Osteoblast (primary cell): ENCODE results near the gene GRM4. TPM values are rescaled to one million over a fixed set of nuclear protein-coding genes. Genes with fewer than 3 reads are reported as not detected.

Source experiments
- DNase-seq: peaks from one replicate; pipeline ENCODE4 v3.0.0; 2011; ENCODE audit warnings: low spot score, mixed read lengths; ENCODE audit not compliant: insufficient read length; ENCODE audit errors: missing footprints
- H2AFZ ChIP-seq: 2 replicates; pipeline ENCODE4 v1.6.0; 2011; ENCODE audit warnings: mild to moderate bottlenecking, low read length
- H3K27ac ChIP-seq: 2 replicates; pipeline ENCODE4 v1.5.1; 2011; ENCODE audit warnings: mild to moderate bottlenecking, low read depth, low read length, moderate library complexity
- H3K27me3 ChIP-seq: 2 replicates; pipeline ENCODE4 v1.6.0; 2012; ENCODE audit warnings: mild to moderate bottlenecking, control low read depth, inconsistent platforms, low read length, moderate library complexity; ENCODE audit not compliant: insufficient read depth
- H3K36me3 ChIP-seq: 2 replicates; pipeline ENCODE4 v1.5.1; 2011; ENCODE audit warnings: mild to moderate bottlenecking, low read length, control low read depth, moderate library complexity; ENCODE audit not compliant: insufficient read depth
- H3K4me1 ChIP-seq: 2 replicates; pipeline ENCODE4 v1.5.1; 2011; ENCODE audit warnings: mild to moderate bottlenecking, low read length, control low read depth, moderate library complexity; ENCODE audit not compliant: insufficient read depth
- H3K4me2 ChIP-seq: 2 replicates; pipeline ENCODE4 v1.6.0; 2011; ENCODE audit warnings: mild to moderate bottlenecking, low read length; ENCODE audit not compliant: insufficient read depth
- H3K4me3 ChIP-seq: fragments of 200-600 bp; sonication (generic); 3 replicates; pipeline ENCODE4 v1.5.1; 2012; ENCODE audit warnings: mild to moderate bottlenecking, low read length, inconsistent platforms; ENCODE audit not compliant: insufficient read depth
- H3K79me2 ChIP-seq: 2 replicates; pipeline ENCODE4 v1.6.0; 2012; ENCODE audit warnings: mild to moderate bottlenecking, low read length, control low read depth, inconsistent platforms; ENCODE audit not compliant: insufficient read depth
- H3K9me3 ChIP-seq: 2 replicates; pipeline ENCODE4 v1.5.1; 2011; ENCODE audit warnings: low read depth, low read length, control low read depth
- H4K20me1 ChIP-seq: 2 replicates; pipeline ENCODE4 v1.6.0; 2012; ENCODE audit warnings: mild to moderate bottlenecking, low read length, control low read depth; ENCODE audit not compliant: insufficient read depth
- total RNA-seq: library from RNA; depleted of rRNA; stranded (reverse); fragments of >200 nt; gene quantifications from 2 replicates; pipeline ENCODE4 v1.2.3, GENCODE V29; 2012
- TF ChIP-seq, protein P1 (sequence below): IDR thresholded peaks from 2 replicates; pipeline ENCODE4 v1.5.1; 2011; ENCODE audit warnings: mild to moderate bottlenecking, low read depth, low read length, moderate library complexity; ENCODE audit errors: extremely low read depth

GRM4 gene
- total RNA-seq, 1 donor: 0.36 TPM

DNA sequence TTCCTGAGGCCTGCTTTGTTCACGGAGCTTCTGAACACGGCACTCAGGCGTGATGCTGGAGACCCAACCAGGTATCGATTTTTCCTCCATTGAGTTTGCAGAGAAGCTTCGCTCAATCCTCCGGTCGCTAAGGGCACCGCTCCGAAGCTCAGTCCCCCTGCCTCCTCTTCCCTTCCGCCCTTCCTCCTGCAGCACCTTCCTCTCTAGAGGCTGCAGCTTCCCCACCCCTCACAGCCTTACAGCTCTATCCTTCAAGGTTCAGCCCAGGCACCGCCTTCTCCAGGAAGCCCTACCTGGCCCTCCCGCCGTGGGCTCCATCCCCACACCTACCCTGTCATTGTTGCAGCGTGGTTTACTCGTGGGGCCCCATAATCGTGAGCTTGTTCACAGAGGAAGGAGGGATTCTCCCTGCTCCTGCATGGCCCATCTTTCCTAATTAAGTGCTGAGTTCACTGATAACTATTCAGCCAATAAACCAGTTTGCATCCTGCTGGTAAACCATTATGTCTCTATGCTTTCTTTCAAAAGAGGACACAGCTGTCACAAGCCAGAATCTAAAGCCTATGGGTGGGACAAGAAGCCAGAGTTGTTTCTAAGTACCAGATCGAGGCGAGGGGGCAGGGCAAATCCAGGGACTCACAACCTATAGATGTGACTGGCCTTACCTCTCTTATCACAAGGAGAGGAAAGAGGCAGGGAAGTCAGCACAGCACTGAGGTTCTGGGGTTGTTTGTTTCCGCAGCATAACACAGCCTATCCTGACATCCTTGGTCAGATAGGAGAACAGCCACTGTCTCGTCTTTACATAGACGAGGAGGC, 152.0 kb downstream of the GRM4 start:
- Histone ChIP-seq H3K4me1 (no peaks in the 10 kb centered on the region), H3K36me3 (no peaks in the 10 kb centered on the region), H3K9me3 (no peaks in the 10 kb centered on the region), H3K4me3 (no peak overlapping the region), H3K79me2 (no peaks in the 10 kb centered on the region), H3K27ac (no peak overlapping the region), H3K4me2 (no peak overlapping the region), H3K27me3 (peaks cover 12% of the 10 kb centered on the region), H4K20me1 (no peaks in the 10 kb centered on the region), H2AFZ (no peak overlapping the region)
- DNase-seq: no peak
- TF ChIP-seq, protein P1, sequence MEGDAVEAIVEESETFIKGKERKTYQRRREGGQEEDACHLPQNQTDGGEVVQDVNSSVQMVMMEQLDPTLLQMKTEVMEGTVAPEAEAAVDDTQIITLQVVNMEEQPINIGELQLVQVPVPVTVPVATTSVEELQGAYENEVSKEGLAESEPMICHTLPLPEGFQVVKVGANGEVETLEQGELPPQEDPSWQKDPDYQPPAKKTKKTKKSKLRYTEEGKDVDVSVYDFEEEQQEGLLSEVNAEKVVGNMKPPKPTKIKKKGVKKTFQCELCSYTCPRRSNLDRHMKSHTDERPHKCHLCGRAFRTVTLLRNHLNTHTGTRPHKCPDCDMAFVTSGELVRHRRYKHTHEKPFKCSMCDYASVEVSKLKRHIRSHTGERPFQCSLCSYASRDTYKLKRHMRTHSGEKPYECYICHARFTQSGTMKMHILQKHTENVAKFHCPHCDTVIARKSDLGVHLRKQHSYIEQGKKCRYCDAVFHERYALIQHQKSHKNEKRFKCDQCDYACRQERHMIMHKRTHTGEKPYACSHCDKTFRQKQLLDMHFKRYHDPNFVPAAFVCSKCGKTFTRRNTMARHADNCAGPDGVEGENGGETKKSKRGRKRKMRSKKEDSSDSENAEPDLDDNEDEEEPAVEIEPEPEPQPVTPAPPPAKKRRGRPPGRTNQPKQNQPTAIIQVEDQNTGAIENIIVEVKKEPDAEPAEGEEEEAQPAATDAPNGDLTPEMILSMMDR: no peak

DNA sequence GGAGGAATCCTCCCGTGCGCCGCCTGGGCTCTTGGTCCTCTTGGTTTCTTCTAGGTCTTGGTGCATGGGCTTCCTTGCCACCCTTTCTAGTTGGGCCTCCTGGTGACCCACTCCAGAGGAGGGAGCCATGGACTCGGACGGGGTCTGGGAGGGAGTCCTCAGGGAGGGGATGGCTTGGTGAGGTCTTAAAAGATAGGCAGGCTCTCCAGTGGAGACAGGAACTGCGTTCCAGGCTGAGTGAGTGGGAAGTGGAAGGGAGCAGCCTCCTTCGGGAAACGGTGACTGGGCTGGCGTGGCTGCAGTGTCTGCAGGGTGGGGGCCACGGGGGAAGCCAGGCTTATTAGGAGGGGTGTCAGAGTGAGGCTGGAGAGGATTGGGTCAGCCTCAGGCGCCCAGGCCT, 152.8 kb downstream of the GRM4 start:
- H3K9me3 ChIP-seq: no peaks in the 10 kb centered on the region
- H2AFZ ChIP-seq: no peak overlapping the region
- H3K36me3 ChIP-seq: no peaks in the 10 kb centered on the region
- TF ChIP-seq, protein P1: no peak
- H4K20me1 ChIP-seq: no peaks in the 10 kb centered on the region
- no peaks in the 10 kb centered on the region for H3K79me2 ChIP-seq
- H3K27ac ChIP-seq: no peak overlapping the region
- no peak overlapping the region for H3K4me3 ChIP-seq
- no peak for DNase-seq
- no peak overlapping the region for H3K4me2 ChIP-seq
- H3K4me1 ChIP-seq: no peaks in the 10 kb centered on the region
- H3K27me3 ChIP-seq: peaks cover 12% of the 10 kb centered on the region

DNA sequence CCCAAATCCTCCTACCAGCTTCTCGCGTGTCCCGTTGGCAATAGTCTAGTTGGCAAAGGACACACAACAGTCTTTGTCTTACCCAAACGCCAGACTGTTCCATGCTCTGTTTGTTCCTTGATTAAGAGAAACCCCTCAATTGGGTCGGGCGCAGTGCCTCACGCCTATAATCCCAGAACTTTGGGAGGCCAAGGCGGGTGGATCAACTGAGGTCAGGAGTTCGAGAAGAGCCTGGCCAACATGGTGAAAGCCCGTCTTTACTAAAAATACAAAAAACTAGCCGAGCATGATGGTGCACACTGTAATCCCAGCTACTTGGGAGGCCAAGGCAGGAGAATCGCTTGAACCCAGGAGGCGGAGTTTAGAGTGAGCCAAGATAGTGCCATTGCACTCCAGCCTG, 153.7 kb downstream of the GRM4 start:
- Histone ChIP-seq H3K27me3 (peaks cover 15% of the 10 kb centered on the region), H3K27ac (no peak overlapping the region), H3K4me2 (no peak overlapping the region), H3K4me3 (no peak overlapping the region), H3K9me3 (no peaks in the 10 kb centered on the region), H3K4me1 (no peaks in the 10 kb centered on the region), H4K20me1 (no peaks in the 10 kb centered on the region), H3K79me2 (no peaks in the 10 kb centered on the region), H2AFZ (no peak overlapping the region), H3K36me3 (no peaks in the 10 kb centered on the region)
- TF ChIP-seq, protein P1: no peak
- no peak for DNase-seq

DNA sequence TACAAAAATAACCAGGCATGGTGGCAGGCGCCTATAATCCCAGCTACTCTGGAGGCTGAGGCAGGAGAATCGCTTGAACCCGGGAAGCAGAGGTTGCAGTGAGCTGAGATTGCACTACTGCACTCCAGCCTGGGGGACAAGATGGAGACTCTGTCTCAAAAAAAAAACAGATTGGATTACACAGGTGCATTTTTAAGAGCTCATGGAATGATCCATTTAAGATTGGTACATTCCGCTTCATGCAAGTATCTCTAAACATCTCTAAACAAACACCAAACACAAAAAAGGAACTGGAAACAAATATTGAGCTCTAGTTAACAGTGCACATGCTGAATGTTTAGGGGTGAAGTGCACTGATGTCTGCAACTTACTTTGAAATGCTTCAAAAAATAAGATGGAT, 154.3 kb downstream of the GRM4 start:
- Histone ChIP-seq H2AFZ (no peak overlapping the region), H3K36me3 (no peaks in the 10 kb centered on the region), H3K9me3 (no peaks in the 10 kb centered on the region), H3K4me1 (no peaks in the 10 kb centered on the region), H3K4me3 (no peak overlapping the region), H3K27ac (no peak overlapping the region), H3K27me3 (peaks cover 12% of the 10 kb centered on the region), H4K20me1 (no peaks in the 10 kb centered on the region), H3K4me2 (no peak overlapping the region), H3K79me2 (no peaks in the 10 kb centered on the region)
- DNase-seq: no peak
- TF ChIP-seq, protein P1: no peak
